Suppressor macrophage (primary cell): ENCODE results near the gene PCYT2.
"Not testable (repeated sequence)": the region's sequence is repeated elsewhere in the genome, so short reads cannot be mapped to it uniquely, and the experiment has no call there.

Experiments used
- DNase-seq, 4 experiments: peaks; one replicate each; pipeline ENCODE4 v3.0.0-alpha.2; 2020 to 2022

PCYT2 gene

DNA sequence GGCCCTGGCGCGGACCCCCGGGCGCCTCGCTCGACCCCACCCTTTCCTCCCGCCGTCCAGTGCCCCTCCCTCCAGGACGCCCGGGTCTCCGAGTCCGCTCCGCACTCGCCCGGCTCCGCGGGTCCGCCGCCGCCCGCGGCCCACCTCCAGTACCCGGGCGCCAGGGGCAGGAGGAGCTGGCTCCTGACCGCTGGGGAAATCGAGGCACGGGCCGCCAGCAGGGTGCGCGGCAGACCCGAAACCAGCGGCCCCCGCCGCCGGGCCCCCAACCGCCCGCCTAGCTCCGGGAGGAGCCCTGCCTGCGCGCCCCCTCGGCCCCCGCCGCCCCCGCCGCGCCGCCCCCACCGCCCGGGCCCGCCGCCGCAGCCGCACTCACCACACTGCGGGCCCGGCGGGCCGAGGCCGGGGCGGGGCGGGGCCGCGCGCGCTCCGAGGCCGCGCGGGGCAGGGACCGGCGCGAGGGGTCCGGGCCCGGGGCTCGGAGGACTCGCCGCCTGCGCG is 16.0 kb upstream of the PCYT2 start:
- peak in 1 of 4 experiments; percentile 45 for DNase-seq

DNA sequence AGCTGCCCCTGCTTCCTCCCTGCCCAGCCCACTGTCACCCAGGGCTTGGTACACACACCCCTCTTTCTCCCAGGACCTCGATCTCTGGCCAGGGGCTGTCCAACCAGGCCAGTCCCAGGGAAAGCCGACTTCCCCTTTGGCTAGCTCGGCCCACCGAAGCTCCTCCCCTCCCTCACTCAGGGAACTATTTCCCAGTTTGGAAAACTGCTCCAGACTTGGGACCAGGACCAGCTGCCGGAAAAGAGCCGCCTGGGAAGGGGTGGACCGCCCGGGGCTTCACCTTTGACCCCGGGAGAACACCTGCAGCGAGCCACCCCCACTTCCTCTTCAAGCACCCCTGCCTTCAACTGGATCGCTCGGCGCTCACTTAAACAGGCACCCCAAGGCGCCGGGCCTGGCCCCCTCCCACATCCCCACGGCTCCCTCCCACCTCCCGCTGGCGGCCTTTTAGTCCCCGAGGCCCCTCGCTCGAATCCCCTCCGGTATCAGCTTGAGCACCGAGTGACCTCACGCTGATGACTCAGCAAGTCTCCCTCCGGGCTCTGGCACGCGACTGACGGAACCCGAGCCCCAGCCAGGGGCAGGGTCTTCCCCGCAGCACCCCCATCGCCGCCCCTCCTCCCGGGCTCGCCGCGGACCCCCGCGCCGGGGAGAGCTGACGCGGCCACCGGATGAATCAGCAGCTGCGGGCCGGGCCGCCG is 15.4 kb upstream of the PCYT2 start:
- DNase-seq: peak; percentile 85 to 92 (median 91)

DNA sequence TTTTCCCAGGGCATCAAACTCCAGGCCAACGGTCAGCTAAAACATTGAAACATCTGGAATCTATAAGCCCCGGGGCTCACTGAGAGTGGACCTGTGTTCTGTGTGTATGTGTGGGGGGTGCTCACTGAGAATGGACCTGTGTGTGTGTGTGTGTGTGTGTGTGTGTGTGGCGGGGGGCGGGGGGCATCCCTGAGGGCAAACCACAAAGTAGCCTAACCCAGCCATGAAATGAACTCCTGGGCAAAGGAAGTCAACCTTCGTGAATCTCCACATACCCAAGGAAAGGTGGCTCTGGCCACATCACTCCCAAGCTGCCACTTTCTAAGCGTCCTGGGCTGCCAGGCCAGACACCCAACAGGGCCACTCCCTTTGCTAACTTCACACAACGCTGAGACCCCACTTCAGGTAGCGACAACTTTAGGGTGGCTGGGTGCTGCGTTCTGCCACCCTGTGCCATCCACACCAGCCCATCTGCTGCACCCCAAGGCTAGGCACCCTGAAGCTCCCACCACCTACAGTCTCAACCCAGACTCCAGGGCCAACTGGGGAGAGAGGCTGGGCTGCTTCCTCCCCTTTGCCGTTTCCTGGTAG is 14.8 kb upstream of the PCYT2 start:
- DNase-seq: no peak

DNA sequence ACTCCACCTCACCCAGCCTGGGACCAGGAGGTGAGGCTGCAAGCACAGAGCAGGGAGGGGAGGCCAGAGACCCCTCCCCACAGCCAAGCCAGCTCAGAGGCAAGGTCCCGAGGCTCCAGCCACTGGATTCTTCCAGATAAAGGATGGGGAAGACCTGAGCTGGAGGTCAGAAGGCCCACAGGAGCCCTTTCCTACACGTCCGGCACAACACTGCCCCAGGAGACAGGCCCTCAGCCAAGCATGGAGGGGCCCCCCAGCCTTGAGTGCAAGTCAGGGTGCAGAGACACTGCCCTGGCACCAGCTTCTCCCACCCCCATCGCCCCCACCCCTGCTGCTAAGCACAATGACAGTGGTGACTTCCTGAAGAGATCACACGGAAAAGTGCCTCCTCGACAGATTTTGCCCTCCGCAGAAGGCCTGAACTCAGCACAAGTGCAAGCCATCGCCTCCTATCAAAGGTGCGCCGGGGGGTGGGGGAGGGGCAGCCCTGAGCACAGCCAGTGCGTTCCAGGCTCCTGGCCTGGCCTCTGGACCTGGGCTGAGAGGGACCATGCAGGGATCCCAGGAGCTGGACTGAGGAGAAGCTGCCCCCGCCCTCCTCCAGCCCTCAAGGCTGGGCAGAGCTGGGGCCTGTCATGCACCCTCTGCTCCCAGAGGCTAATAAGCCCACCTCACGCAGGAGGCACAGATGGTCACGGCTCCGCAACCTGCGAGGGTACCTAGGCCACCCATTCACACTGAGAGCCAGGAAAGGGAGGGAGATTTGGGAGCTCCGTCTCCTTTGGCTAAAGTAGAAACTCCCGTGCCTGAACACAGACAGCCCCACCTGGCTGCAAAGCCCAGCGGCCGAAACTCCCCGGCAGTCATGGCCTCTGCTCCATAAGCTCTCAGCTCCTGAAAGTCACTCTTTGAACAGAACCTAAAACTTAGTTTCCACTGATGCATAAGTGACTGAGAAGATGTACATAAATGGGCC is 13.6 kb upstream of the PCYT2 start:
- DNase-seq: peak in 3 of 4 experiments; percentile 24 to 51 (median 32)

DNA sequence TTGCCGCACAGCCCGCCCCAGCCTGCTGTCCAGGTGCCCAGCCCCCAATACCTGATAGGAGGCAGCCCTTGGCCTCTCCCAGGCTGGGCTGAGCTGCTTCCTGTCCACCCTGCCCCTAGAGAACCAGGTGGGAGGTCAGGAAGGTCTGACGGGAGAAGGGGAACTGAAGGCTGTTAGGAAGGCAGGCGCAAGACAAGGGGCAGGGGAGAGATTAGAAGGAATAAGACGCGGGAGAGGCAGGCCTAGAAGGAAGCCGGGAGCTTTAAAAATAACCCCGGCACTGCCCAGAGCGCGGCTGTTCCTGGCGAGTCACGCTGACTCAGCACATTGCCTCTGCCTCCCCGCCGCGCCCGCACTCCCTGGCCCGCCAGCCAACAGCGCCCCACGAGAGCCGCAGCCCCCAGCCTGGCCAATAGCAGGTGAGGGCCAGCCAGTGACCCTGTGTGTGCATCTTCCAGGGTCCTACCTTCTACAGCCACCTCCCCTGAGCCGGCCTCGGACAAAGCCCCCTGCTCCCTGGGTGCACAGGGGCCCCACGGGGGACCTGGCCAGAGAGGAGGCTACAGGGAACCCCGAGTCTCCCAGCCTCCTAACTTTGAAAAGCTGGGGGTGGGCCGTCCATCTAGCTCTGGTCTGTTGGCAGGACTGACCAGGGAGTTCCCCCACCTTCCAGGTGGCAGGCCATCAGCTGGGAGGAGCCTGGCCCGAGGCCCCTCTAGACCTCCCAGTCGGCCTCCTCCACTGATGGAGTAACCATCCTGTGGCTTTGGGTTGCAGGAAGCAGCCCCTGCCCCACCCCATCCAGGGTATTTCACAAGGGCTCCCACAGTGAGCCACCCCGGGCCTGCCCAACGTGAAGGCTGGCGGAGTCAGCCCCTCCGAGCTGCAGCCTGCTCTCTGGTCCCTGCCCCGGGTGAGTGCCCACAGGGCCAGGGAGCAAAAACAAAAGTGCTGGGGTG is 12.4 kb upstream of the PCYT2 start:
- peak; percentile 89 to 95 (median 92) for DNase-seq

DNA sequence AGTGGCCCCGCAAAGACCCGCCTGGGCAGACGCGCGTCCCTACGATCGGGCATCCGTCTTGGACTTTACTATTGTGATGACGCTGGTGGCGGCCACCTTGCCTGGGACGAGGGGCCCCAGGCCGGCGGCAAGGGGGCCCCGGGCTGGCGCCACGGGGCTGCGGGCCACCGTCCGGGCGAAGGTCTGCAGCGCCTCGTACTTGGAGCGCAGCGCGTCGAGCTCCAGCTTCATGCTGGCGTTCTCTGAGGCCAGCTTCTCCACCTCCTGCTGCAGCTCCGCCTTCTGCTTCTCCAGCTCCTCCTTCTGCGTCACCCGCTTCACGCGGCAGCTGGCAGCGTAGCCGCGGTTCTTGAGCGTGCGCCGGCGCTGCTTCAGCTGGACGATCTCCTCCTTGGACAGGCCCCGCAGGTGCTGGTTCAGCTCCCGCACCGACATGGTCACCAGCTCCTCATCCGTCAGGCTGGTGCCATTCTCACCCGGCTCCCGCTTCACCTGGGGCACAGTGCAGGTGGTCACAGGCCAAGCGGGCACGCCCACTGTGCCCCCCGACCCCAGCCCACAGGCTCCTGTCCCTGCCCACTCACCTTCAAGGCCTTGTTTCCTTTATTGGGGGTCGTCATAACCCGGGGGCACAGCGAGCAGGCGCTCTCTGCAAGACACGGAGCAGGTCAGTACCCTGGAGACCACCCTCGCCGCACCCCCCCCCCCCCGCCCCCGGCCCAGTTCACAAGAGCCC is 11.5 kb upstream of the PCYT2 start:
- DNase-seq: peak; percentile 9 to 41 (median 36)

DNA sequence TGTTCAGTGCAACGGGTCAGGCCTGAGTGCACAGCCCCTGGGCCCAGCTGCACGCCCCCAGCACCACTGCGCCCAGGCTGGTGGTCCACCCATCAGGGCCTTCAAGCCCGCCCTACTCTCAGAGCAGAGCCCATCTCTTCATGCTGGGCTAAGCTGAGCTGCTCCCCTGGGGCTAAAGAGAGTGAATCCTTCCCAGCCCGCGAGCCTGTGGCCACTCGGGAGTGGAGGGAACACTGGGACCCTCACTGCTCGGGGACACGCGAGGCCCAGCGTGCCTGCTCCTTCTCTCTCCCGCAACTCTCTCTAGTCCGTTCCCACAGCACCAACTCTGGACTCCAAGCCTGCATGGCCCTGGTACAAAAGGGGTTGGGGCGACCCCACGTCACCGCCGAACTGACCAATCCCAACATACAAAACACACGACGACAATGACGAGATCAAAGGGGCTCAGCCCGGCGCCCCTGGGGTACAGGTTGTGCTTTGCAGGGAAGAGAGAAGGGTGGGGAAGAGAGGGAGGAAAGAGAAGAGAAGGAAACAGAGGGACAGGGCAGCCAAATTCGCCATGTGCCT is 10.9 kb upstream of the PCYT2 start:
- DNase-seq: no peak

DNA sequence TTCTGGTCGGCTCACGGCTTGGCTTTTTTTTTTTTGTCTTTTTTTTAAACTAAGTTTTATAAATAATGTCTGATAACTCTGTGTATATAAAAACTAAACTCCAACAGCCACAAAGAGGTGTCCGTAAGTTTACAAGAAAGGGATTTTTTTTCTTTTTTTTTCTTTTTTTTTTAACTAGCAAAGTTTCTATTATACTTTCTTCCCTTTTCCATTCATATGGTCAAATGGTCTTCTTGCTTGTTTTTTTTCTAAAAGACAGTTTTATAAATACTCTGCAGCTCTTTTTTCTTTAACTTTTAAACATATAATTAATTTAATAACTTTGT is 10.3 kb upstream of the PCYT2 start:
- no peak for DNase-seq

DNA sequence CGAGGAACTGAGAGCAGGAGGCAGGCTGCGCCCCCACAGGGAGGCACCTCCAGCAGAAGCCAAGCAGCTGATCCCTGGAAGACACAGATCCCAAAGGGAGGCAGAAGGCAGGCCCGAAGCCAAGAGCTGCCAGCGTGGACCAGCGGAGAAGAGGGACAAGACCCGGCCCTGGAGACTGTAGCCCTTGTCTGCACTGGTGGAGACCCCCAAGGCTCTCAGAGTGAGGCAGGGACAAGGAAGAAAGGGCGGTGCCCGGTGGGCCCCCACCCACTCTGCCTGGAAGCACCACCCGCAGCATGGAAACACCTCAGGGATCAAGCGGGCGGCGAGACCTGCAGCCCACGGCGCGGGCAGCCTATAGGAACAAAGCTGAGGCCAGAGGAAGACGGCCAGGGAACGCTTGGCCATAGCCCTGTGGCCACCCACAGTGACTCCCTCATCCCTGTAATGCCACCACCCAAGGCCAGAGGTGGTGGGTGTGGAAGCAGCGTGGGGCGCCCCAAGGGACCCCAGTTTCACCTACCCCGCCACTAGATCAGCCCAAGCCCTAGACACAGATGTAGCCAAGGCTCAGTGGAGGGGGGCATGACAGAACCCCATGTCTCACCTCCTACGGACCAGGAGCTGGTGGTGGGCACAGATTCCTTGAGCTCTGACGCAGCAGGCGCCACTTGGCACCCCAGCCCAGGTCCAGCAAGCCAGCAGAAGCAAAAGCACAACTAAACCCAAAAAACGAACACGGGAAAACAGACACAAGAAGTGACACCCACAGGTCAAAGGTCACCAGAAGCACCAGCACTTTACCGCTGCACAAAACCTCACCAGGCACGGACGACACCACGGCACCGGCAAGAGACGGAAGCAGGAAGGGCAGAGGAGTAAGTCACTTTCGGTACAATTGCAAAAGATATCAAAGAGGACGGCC is 9.7 kb upstream of the PCYT2 start:
- DNase-seq: peak; percentile 52 to 79 (median 74)

DNA sequence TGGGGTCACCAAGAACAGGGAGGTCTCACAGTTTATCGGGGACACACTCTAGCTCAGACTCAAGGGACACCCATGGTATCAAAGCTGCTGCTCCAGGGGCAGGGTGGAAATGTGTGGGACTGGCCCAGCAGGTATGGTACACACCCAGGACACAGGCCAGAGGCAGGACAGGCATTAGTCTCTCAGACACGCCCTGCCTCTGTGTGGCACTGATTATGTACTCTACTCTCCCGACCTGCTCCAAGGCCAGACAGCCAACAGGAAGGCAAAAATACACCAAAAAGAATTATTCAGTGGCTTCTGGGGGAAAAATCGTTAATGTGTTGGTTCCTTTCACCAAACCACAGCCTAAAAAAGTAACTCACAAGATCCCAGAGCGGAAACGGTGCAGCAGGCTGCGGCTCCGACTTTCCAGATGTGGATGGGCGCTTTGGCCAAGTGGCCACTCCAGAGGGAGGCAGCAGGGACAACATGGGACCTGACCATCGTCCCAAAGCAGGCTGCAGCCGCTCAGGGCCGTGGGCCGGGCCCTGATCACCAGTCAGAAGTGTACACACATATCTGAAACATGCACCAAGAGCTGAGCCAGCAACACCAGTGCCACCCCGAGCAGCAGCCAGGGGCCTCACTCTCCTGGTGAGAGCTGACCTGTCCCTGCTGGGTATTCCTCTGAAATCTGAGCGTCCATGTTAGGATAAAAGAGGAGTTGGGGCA is 7.8 kb upstream of the PCYT2 start:
- peak; percentile 21 to 45 (median 32) for DNase-seq

DNA sequence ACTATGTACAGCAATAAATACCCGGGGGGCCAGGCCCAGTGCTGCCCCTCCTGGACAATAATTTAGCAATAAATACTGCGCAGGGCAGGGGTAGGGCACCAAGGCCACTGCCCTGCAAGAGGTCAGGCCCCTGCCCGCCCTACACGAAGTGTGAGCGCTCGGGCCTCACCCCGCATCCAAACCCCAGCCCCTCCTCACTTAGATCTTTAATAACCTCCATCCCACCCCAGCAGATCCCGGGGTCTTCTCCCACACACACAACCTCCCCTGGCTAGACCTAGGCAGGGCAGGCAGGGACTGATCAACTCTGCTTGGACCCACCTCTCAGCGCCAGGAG is 7.1 kb upstream of the PCYT2 start:
- not testable (repeated sequence) for DNase-seq

DNA sequence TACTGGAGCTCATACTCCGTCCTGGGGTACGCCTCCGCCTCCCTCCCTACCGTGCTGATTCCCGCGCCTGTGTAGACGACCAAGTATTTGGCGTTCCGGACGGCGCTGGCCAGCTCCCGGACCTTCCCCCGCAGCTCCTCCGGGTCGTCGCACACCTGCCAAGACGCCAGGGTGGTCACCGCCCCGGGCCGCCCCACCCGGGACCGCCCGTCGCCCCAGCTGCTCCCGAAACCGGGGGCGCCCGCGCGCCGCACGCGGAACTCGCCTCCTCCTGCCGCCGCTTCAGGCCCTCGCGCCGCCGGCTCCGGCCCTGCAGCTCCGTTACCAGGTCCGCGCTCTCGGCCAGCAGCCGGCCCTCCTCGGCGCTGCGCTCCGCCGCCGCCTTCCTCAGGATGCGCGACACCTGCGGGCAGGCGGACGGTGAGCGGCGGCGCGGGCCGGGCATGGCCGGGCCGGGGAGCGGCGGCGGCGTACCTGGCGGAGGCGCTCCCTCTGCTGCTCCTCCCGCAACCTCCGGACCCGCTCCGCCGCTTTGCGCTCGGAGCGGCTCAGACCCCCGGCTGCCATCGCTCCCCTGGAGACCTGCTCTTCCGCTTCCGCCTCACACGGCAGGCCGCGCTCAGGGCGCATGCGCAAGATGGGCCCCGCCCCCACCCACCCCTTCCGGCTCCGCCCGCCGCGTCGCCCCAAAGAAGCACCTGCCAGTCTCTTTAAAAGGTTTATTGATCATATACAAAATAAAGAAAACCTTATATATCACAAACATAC is 6.5 kb upstream of the PCYT2 start, which contains the start of gene SIRT7:
Gene SIRT7 (minus strand): TSS at position 612 of the 768 bp plus-strand sequence. CDS start 45 bp downstream, at position 567.
- DNase-seq: peak; percentile 89 to 95 (median 93)

DNA sequence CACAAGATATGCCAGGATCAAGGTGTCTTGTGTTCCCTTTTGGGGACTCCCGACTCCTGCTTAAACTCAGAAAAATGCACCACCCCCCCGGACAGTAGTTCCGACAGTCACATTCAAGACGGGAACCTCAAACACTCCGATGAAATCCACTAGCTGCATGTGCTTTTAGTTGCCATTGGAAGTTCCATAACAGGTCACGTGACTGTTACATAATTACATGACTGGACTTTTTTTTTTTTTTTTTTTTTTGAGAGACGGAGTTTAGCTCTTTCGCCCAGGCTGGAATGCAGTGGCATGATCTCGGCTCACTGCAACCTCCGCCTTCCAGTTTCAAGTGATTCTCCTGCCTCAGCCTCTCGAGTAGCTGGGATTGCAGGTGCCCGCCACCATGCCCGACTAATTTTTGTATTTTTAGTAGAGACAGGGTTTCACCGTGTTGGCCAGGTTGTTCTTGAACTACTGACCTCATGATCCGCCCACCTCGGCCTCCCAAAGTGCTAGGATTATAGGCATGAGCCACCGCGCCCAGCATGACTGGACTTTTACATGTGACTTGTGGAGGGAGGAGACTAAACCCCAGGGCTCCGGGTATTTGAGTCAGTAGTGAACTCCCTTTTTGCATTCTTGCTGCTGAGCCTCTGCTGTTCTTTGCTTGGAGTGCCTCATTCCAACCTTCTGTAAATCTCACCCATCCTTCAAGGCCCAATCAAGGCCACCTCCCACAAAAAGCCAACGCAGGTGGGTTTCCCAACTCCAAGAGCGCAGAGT is 5.2 kb upstream of the PCYT2 start:
- peak; percentile 67 to 81 (median 80) for DNase-seq

DNA sequence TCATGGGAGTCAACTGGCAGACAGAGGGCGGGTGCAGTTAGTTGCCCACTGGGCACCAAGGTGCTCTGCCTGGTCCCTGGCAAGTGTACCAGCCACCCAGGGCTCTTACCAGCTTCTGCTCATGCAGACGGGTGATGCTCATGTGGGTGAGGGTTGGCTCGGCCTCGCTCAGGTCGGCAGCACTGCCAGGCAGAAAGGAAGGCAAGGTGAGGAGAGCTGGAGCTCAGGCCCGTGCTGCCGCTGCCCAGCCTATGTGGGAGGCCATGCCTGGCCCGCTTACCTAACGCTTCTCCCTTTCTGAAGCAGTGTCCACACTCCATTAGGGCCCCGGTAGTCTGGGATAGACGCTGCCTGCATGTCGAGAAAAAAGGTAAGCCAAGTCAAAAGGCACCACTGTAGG is 4.1 kb upstream of the PCYT2 start:
- no peak for DNase-seq

DNA sequence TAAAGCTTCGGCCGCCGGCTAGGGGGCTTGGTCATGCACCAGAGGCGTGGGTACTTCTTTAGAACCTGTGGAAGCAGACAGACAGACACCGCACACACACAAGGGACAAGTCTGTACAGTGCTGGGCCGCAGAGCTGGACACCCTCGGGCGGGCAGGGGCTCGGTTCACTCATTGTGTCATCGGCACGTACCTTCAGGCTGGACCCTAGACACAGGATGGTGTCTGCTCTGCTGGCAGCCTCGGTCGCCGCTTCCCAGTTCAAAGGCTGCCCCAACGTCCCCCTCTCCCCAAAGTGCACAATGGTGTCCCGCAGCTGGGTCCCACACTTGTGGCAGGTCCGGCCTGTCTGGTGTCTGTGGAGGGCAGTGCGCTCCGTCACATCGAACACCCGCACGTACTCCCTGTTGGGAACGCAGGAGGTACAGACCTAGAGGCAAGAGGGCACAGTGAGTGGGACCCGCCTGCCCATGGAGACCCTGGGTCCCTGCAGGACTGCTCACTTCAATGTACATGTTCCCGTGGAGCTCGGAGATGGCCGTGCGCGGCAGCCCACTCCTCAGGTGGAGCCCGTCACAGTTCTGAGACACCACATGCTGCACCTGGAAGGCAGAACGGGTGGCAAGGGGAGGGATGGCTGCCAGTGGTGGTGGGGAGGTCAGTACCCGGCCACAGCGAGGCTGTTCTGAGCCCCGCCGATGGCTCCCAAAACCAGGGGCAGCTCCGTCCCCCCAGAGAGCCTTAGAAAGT is 3.1 kb upstream of the PCYT2 start:
- DNase-seq: no peak

DNA sequence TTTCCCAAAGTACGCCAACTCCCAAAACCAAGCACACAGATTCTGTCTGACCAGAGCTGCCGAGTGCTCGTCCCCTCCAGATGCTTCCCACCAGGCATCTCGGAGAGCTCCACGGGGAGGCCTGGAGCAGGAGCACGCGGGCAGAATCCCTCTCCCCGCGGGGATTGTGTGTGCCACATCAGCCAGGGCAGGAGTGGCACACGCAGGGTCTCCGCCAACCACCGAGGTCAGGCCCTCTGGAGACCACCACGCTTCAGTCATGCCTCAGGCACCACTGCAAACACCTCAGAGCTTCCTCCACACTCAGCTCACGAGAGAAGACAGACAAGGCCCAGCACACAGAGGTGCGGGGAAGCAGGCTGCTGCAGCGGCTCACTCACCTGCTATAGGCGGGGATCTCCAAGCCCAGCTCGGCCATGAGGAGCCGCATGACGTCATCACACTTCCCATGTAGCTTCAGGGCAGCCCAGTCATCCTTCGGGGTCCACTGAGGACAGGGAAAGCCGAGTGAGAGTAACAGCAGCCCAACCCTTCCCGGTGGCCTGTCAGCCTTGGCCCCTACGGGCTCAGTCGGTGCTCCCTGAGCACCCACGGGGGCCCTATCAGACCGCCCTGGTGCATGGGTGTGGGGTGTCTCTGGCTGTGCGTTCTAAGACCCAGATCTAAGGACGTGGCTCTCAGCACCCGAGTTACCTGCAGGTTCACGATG is 2.3 kb upstream of the PCYT2 start:
- no peak for DNase-seq
